Activated CD4-positive, alpha-beta T cell treated with anti-CD3 and anti-CD28 coated beads, Interleukin-2, Interleukin-4, amounts not matched to agents 100 ng/mL and 50 ng/mL, durations not matched to agents 16 hours and 8 hours (primary cell): ENCODE data around the gene ASCL3.
A peak's percentile ranks its signal among the peaks of the same experiment; 100 is the strongest.
"Not testable (repeated sequence)": the region's sequence is repeated elsewhere in the genome, so short reads cannot be mapped to it uniquely, and the experiment has no call there.

Experiments used
- DNase-seq: peaks from one replicate; pipeline ENCODE4 v3.0.0-alpha.2; 2020; ENCODE audit warnings: low spot score

The ASCL3 gene

DNA sequence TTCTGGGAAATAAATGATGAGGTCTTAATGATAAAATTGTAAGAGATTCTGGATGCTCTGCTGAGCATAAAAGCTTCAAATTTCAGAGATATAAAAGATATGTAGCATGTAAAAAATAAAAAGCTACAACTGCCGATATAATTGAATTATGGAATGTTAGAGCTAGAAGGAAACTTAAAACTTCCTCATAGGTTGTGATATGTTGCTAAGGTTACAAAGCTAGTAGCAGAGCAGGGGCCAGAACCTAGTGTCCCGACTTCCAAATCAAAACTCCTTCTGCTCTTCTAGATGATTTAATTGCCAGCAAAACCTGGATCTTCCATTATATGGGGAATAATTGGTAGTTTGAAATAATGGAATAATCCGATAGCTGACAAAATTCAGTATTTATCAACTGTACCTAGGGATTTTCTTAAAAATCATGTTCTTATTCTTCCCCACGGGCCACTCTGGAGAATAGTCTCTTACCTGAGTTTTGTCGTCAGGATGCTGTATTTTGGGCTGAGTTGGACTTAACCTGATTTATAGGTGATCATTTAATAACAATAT, at the start of gene ASCL3:
TSS of gene ASCL3 (minus strand) at position 499 of the 549 bp plus-strand sequence. CDS start 4,855 bp downstream, outside the sequence.
- no peak for DNase-seq

DNA sequence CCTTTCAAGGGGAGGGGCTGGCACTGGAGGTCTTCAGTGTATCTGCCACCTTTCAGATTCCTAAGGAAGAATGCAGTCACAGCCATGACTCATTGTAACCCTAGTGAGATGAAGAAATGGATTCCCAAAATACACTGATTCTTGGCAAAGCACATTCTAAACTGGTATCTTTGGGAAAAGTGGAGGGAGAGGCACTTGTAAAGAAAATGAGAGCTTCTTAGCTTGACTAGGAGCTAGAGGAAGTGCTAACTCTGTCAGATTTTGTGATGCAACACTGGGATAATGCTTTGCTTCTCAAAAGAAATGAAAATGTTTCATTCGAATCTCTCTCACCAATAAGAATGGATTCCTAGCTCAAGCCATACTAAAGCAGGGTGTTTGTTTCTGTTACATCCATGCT, 46.6 kb upstream of the ASCL3 start:
- DNase-seq, result no peak

DNA sequence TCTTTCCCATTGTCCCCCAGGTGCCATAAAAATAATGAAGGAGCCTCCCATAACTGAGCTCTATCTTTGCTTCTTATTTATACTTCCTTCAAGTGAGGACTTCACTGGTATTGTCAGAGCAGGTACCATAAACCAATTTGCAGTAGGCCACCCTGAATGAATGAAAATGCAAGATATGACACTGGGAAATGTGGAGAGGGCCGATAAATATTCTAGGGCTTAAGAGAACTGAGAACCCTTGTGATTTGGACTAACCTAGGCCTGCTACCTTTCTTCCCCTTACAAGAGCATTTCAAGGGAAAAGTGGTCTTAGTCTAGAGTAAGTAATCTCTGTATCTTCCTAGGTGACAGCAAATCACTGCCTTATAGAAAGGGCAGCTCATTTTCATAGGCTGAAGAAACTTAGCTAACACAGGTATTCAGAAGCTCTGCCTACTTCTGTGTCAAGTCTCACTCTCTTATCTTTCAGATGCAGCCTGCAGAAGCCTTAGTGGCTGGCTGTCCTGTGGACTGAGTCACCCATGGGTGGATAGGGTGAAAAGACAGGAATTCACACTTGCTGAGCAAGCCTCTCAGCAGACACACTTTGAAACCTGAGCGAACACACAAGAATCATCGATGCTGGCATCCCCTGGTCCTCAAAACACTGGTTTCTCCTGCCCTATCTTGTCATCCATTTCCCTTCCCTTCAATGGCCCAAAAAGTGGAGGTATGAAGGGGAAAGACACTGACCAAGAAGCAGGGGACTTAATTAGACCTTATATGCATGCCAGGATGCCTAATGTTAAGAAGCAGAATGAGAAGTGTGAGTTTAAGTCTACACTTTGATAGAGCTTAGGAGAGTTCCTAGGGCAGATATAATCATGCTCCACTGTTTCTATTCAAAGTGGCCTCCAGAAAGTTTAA, 45.8 kb upstream of the ASCL3 start:
- no peak for DNase-seq

DNA sequence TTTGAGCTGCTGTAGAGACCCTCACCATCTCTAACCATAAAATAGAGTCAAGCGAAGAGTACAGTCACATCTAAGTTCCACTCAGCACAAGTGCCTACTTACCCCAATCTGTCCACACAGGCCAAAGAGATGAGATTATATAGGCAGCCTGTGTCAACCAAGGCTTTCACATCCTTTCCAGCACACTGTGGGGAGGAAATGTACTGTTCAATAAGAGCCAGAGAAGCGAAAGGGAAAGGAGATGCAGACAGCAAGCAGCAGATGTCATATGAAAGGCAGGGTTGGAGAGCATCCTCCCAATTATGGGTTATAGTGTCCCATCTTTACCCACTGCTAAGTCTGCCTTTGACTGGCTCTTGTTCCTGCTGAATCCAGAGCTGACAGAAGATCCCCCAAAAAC, 44.6 kb upstream of the ASCL3 start:
- DNase-seq, result no peak

GRCh38 chr11:8986772-8987171, 44.0 kb upstream of the ASCL3 start:
- DNase-seq, result not testable (repeated sequence)

- DNase-seq, result no peak
These were observed 42.6 kb upstream of the ASCL3 start for GRCh38 chr11:8985462-8985861.

DNA sequence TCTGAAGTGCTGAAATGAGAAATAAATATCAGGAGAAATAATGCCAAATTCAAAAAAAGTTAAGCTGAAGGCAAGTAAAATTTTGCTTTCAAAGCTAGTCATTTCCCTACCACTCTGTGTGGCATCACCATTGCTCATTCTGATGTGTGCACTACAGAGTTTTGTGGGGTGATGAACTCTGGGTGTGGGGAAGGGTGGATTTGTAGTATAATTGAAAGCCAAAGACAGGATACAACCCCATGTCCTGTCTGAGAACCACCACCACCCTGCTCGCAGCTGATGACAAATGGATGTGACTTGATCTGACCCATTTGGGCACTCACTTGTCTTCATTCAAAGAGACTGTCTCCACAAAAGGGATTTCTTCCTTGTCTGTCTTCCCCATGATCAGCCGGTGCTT, 40.7 kb upstream of the ASCL3 start:
- DNase-seq, result peak; percentile 59

DNA sequence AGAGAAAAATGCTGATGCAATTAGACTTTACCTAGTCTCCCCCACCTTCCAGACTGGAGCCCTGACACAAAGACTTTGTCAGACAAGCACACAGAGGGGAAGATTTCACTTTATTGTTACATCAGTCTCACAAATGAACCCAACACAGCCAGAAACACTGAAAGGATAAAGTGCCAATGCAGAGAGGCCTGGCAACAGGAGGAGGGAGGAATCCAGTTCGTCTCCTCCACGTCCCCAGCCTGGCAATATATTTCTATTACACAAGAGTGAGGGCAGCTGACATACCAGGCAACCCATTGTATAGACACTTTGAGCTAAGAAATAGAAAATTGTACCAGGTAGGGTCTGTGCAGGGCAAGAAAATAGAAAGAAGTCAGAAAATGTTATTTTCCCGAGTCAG, 37.7 kb upstream of the ASCL3 start:
- no peak for DNase-seq

DNA sequence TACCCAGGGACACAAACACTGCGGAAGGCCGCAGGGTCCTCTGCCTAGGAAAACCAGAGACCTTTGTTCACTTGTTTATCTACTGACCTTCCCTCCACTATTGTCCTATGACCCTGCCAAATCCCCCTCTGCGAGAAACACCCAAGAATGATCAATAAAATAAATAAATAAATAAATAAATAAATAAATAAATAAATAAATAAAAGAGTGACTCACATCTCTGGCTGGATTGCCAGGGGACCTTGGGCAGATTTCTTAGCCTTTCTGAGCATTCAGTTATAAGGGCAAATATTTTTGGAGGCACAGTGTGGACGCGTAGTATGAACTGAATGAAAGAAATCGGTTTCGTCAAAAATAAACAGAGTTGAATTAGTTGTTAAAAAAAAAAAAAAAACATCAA, 36.5 kb upstream of the ASCL3 start:
- not testable (repeated sequence) for DNase-seq

DNA sequence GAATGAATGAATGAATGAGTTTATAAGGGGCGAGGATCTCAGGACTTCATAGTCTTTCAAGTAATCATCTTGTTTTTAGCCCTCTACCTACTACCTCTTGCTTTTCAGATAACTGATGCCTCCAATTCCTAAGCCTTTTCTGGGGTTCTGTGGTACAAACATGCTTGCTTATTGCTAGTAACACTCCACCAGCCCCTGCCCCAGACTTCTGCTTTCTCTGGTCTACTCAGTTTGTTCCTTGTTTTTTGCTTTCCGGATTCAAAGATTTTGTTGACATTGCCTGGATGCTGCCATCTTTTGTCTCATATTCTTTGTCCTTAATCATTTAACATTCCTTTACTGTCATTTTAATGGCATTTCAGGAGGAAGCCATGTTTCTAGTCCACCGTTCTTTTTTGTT, 30.3 kb upstream of the ASCL3 start:
- no peak for DNase-seq

GRCh38 chr11:8971924-8972316, 29.1 kb upstream of the ASCL3 start:
- no peak for DNase-seq

- DNase-seq, result no peak
These were observed 28.5 kb upstream of the ASCL3 start for GRCh38 chr11:8971196-8971923.

DNA sequence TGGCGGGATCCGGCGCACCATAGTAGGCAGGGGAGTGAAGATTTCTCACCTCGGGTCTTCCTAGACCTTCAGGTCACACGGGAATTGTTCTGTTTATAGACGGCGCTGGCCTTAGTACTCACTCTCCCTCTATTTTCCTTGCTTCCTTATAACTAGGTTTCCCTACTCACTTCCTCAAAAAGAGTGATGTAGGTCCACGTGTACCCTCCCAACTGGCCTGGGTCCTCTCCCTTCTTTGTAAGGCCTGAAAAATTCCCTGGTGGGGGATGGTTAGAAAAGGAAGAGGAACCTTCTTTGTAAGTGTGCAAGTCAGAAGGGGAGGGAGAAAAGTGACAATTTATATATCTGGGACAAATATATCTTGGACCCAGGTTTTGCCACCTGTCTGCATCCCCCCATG, 24.4 kb upstream of the ASCL3 start:
- no peak for DNase-seq

GRCh38 chr11:8964324-8965320, 21.8 kb upstream of the ASCL3 start, which contains the start of gene TMEM9B:
Gene TMEM9B (minus strand): TSS chr11:8964442. CDS start chr11:8964313, 129 bp downstream.
- peak; percentile 88 for DNase-seq

- DNase-seq, result peak; percentile 84
These were observed 20.9 kb upstream of the ASCL3 start for GRCh38 chr11:8963569-8964323.

- no peak for DNase-seq
These were observed 20.0 kb upstream of the ASCL3 start for GRCh38 chr11:8962841-8963240.

DNA sequence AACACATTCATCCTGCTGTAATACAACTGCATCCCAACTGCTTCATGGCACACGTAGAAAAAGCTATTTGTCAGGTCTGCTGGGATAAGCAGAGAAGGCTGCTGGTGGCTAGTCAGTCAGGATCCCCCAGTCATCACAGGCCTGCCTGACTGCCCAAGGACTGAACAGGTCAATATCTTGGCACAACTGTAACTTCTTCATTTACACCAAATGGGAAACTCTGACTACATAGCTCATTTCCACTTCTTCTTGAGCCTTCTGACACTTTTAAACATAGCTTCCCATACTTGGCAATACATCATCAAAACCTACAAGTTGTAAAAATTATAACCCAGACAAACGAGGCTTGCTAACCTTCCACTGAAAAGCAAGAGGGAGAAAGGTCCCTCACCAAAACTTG, 18.6 kb upstream of the ASCL3 start:
- DNase-seq, result no peak

DNA sequence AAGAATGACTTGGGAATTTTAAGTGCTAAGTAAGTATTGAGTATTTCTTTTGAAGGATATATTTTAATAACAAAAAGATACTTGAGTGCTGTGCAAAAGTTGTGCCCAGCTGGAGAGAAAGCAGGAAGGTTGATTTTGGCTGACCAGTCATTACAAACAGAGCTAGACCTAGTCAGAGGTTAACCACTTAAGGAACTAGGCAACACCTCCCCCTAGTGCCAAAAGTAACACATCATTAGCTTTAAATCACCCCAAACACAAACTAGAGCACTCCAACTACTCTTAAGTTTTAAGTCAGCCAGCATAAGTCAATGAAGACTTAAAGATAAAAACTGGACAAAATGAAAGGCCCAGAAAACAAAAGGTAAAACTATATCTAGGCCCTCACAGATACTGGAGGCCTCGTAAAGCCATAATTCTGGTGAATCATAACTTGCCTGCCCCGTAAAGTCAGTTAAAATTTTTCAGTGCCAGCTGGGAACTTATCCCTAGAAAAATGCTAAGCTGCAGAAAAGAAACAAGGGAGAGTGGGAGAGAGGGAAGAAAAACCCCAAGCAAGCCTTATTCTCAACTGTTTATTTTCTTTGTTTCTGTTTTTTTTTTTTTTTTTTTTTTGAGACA, 16.8 kb upstream of the ASCL3 start:
- DNase-seq, result peak; percentile 74

DNA sequence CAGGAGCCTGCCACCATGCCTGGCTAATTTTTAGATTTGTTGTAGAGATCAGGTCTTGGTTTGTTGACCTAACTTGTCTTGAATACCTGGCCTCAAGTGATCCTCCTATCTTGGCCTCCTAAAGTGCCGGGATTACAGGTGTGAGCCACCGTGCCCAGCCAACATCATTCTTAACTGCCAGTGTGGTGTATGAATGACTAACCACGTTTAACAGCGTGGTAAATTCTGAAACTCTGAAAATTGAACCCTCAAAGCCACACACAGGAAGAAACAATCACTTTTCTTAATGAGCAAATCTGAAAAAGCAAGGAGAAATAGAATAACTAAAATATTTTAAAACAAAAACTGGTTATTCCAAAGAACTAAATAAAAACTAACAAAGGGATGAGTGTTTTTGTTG, 14.0 kb upstream of the ASCL3 start:
- DNase-seq, result peak; percentile 54

GRCh38 chr11:8948886-8949285, 6.1 kb upstream of the ASCL3 start:
- DNase-seq, result no peak
